Vagina (tissue), 2 donors: Measurements from ENCODE around the gene FHIT.

Experiments
- POLR2A ChIP-seq, 2 donors: fragments of 450-650 bp; IDR thresholded peaks; one replicate each; pipeline ENCODE4 v1.6.1; 2017; ENCODE audit warnings: antibody characterized with exemption in 2 of 2, mild to moderate bottlenecking in 2 of 2, moderate library complexity in 2 of 2
- TF ChIP-seq, protein P1 (sequence below), 3 experiments: fragments of 450-650 bp in 2 of 3; fragments of 200-600 bp in 1 of 3; sonication (generic) in 1 of 3; IDR thresholded peaks; one replicate each; pipeline ENCODE4 v1.5.1; 2017 to 2019; ENCODE audit warnings: antibody characterized with exemption in 3 of 3, mild to moderate bottlenecking in 2 of 3, moderate library complexity in 2 of 3

DNA sequence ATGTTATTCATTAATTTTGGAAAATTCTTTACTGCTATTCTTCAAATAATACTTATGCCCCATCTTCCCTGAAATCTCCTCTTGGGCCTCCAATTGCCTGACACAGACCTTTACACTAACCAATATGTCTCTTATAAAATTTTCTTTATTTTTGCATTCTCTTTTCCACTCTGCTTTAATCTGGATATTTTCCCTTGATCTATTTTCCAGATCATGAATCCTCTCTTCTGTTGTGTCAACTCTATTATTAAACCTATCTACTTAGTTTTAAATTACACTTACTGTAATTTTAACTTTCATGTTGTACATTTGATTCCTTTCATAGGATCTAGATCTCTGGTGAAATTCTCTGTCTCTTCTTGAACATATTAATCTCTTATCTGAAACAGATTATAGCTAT lies 278.7 kb downstream of the FHIT start:
- TF ChIP-seq POLR2A (IDR thresholded peaks at IDR 0.05), result no peak
- TF ChIP-seq, protein P1, sequence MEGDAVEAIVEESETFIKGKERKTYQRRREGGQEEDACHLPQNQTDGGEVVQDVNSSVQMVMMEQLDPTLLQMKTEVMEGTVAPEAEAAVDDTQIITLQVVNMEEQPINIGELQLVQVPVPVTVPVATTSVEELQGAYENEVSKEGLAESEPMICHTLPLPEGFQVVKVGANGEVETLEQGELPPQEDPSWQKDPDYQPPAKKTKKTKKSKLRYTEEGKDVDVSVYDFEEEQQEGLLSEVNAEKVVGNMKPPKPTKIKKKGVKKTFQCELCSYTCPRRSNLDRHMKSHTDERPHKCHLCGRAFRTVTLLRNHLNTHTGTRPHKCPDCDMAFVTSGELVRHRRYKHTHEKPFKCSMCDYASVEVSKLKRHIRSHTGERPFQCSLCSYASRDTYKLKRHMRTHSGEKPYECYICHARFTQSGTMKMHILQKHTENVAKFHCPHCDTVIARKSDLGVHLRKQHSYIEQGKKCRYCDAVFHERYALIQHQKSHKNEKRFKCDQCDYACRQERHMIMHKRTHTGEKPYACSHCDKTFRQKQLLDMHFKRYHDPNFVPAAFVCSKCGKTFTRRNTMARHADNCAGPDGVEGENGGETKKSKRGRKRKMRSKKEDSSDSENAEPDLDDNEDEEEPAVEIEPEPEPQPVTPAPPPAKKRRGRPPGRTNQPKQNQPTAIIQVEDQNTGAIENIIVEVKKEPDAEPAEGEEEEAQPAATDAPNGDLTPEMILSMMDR (IDR thresholded peaks at IDR 0.05), result no peak
